RWPE1 (cell line): ENCODE results near the gene DNAH11.
"Not testable (repeated sequence)": the region's sequence is repeated elsewhere in the genome, so short reads cannot be mapped to it uniquely, and the experiment has no call there.

Source experiments
- CTCF ChIA-PET: fragments of 350-600 bp; sonication (Branson Sonifier 250); formaldehyde crosslinking; extraction: SDS; loops from one replicate; lab custom pipeline; 2021; lab: Yijun Ruan, JAX
- POLR2A ChIA-PET: fragments of 400-600 bp; formaldehyde crosslinking; extraction: SDS; loops from one replicate; lab custom pipeline; 2020; ENCODE audit warnings: antibody characterized with exemption; ENCODE audit not compliant: low non-redundant PET; lab: Yijun Ruan, JAX
- DNase-seq: peaks from one replicate; pipeline ENCODE4 v3.0.0; 2012; ENCODE audit warnings: low spot score
- H3K27ac ChIP-seq: fragments of 450-650 bp; 2 replicates; pipeline ENCODE4 v1.5.1; 2017
- CTCF ChIP-seq: fragments of 450-650 bp; conservative IDR thresholded peaks from 2 replicates; pipeline ENCODE4 v1.5.1; 2017; ENCODE audit warnings: low read depth, mild to moderate bottlenecking

The DNAH11 gene

GRCh38 chr7:21508538-21508937 is 34.3 kb upstream of the DNAH11 start:
- CTCF ChIA-PET = no interaction called here
- no peak for TF ChIP-seq CTCF
- POLR2A ChIA-PET = no interaction called here
- H3K27ac ChIP-seq = no peak overlapping the region
- DNase-seq = no peak

DNA sequence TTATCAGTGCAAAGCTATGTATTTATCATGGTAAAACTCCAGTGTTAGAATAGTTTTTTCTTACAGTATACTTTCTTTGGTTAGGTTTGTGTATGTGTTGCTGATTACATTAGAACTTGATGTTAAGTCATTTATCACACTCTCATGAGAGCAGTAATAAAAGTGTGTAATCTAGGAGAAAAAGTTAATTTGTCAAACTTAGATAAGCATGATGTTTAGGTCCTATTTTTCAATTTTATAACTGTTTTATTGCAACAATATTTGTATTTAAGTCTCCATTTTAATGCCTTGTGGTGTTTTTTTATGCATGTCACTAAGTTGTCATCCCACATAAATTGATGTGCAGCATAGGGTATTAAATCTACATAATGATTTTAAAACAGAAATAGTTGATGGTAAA is 28.8 kb upstream of the DNAH11 start:
- DNase-seq = no peak
- no peak for TF ChIP-seq CTCF
- no peak overlapping the region for H3K27ac ChIP-seq
- CTCF ChIA-PET = no interaction called here
- POLR2A ChIA-PET = no interaction called here

DNA sequence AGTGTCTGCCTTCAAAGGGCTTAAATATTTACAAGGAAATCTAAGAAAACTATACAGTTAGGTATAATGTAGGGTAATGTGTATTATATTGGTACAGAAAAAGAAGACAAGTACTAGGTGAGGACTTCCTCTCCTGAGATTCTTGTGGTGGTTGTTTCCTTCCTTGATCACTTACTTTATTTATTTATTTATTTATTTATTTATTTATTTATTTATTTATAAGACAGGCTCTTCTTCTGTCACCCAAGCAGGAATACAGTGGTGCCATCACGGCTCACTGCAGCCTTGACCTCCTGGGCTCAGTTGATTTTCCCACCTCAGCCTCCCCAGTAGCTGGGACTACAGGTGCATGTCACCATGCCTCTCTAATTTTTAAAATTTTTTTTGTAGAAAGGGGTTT is 18.2 kb upstream of the DNAH11 start:
- ChIA-PET CTCF (interaction anchor here (0.6 kb wide), 1 partner anchor 280 kb away, joined by 3 read pairs; no protein-coding TSS in a partner anchor), POLR2A (no interaction called here)
- no peak for DNase-seq
- H3K27ac ChIP-seq = no peak overlapping the region
- no peak for TF ChIP-seq CTCF

DNA sequence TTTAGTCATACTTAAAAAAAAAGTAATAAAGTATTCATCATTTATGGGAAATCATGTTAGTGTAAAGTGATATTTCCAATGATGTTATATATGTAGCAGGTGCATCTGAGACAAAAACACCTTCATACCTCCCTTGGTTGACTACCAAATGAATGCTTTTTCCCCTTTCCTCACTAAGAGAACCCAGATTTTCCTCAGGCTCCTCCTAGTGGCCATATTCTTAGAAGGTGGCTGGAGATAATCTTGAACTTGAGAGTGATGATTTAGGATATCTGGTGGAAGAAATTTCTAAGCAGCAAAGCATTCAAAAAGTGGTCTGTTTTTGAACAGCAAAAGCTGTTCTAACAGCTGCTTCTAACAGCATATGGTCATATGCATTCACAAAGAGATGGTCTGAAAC is 16.8 kb upstream of the DNAH11 start:
- H3K27ac ChIP-seq = no peak overlapping the region
- POLR2A ChIA-PET = no interaction called here
- peak; percentile 59 for TF ChIP-seq CTCF
- CTCF ChIA-PET = no interaction called here
- no peak for DNase-seq

- no peak for DNase-seq
- TF ChIP-seq CTCF = no peak
- no peak overlapping the region for H3K27ac ChIP-seq
- ChIA-PET CTCF (no interaction called here), POLR2A (no interaction called here)
These were observed 16.4 kb upstream of the DNAH11 start for GRCh38 chr7:21526448-21526847.

GRCh38 chr7:21532485-21532884 is 10.4 kb upstream of the DNAH11 start:
- H3K27ac ChIP-seq, DNase-seq, CTCF ChIA-PET, POLR2A ChIA-PET: not testable (repeated sequence)

- H3K27ac ChIP-seq, CTCF ChIA-PET, POLR2A ChIA-PET, DNase-seq: not testable (repeated sequence)
These were observed 9.2 kb upstream of the DNAH11 start for GRCh38 chr7:21533646-21534045.

DNA sequence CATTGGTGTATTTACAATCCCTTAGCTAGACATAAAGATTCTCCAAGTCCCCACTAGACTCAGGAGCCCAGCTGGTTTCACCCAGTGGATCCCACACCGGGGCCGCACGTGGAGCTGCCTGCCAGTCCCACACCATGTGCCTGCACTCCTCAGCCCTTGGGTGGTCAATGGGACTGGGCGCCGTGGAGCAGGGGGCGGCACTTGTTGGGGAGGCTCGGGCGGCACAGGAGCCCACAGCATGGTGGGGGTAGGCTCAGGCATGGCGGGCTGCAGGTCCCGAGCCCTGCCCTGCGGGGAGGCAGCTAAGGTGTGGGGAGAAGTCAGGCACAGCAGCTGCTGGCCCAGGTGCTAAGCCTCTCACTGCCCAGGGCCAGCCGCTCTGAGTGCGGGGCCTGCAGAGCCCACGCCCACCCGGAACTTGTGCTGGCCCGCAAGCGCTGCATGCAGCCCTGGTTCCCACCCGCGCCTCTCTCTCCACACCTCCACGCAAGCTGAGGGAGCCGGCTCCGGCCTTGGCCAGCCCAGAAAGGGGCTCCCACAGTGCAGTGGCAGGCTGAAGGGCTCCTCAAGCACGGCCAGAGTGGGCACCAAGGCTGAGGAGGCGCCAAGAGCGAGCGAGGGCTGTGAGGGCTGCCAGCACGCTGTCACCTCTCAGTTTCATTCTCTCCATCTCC is 6.3 kb upstream of the DNAH11 start:
- DNase-seq, POLR2A ChIA-PET, H3K27ac ChIP-seq: not testable (repeated sequence)
- CTCF ChIA-PET = interaction anchor here (0.6 kb wide), 1 partner anchor 282 kb away, joined by 4 read pairs; no protein-coding TSS in a partner anchor
